Activated CD4-positive, alpha-beta memory T cell treated with anti-CD3 and anti-CD28 coated beads, Interleukin-2, amount 10 ng/mL, durations not matched to agents 7 days and 5 days (primary cell): Measurements from ENCODE around the gene NFATC1. TPM values are rescaled to one million over a fixed set of nuclear protein-coding genes. Genes with fewer than 3 reads are reported as not detected.
A peak's percentile ranks its signal among the peaks of the same experiment; 100 is the strongest.

Source experiments
- CTCF ChIA-PET: fragments of 350-600 bp; sonication (Branson Sonifier 250); formaldehyde crosslinking; loops from one replicate; lab custom pipeline; 2021; ENCODE audit warnings: antibody characterized with exemption, inconsistent platforms; lab: Charles Lee
- POLR2A ChIA-PET: fragments of 350-600 bp; sonication (Branson Sonifier 250); formaldehyde crosslinking; loops from one replicate; lab custom pipeline; 2021; ENCODE audit warnings: antibody characterized with exemption; lab: Charles Lee
- DNase-seq: peaks from one replicate; pipeline ENCODE4 v3.0.0-alpha.2; 2020
- H3K27ac Mint-ChIP-seq: one replicate; pipeline ENCODE4 v1.8.0; 2021; ENCODE audit warnings: mild to moderate bottlenecking, mixed read lengths
- H3K27me3 Mint-ChIP-seq: one replicate; pipeline ENCODE4 v1.8.0; 2021; ENCODE audit warnings: mixed read lengths
- H3K36me3 Mint-ChIP-seq: one replicate; pipeline ENCODE4 v1.8.0; 2021; ENCODE audit warnings: low read depth, mixed read lengths
- H3K4me1 Mint-ChIP-seq: one replicate; pipeline ENCODE4 v1.8.0; 2021; ENCODE audit warnings: mixed read lengths
- H3K4me3 Mint-ChIP-seq: one replicate; pipeline ENCODE4 v1.8.0; 2021; ENCODE audit warnings: mild to moderate bottlenecking, mixed read lengths
- H3K9me3 Mint-ChIP-seq: one replicate; pipeline ENCODE4 v1.8.0; 2021; ENCODE audit warnings: mixed read lengths
- total RNA-seq, 2 experiments: library from RNA; stranded (reverse); gene quantifications; one replicate each; pipeline ENCODE4 v1.2.3, GENCODE V29; 2021

Gene NFATC1
- total RNA-seq, 2 experiments from 2014 or later: 43.8 to 44.5 TPM

- peak overlapping the region; percentile 98 for H3K27ac Mint-ChIP-seq
Observed at GRCh38 chr18:79397247-79397829, 1.6 kb downstream of the NFATC1 start.

GRCh38 chr18:79397830-79398761 lies 2.4 kb downstream of the NFATC1 start:
- Mint-ChIP-seq H3K9me3 (no peaks in the 10 kb centered on the region), H3K27ac (peak overlapping the region; percentile 98), H3K36me3 (peaks cover 20% of the 10 kb centered on the region), H3K4me3 (peak overlapping the region; percentile 84), H3K27me3 (peaks cover 7% of the 10 kb centered on the region), H3K4me1 (peaks cover 35% of the 10 kb centered on the region)
- POLR2A ChIA-PET: interaction anchor here (1.2 to 4.5 kb wide), 7 partner anchors 9 to 282 kb away, joined by 3 to 39 read pairs (median 3); no protein-coding TSS in a partner anchor
- no peak for DNase-seq
- CTCF ChIA-PET: interaction anchor here (1.2 to 2.8 kb wide), 4 partner anchors 17 to 246 kb away, joined by 5 to 15 read pairs (median 6); no protein-coding TSS in a partner anchor

More at GRCh38 chr18:79397247-79397829, 1.6 kb downstream of the NFATC1 start:
- Mint-ChIP-seq H3K9me3 (no peaks in the 10 kb centered on the region), H3K4me3 (peak overlapping the region; percentile 84), H3K27me3 (peaks cover 14% of the 10 kb centered on the region), H3K36me3 (peaks cover 13% of the 10 kb centered on the region), H3K4me1 (peaks cover 33% of the 10 kb centered on the region)
- ChIA-PET CTCF (interaction anchor here (1.2 to 2.8 kb wide), 5 partner anchors 8 to 247 kb away, joined by 3 to 15 read pairs (median 5); no protein-coding TSS in a partner anchor), POLR2A (interaction anchor here (0.8 to 4.5 kb wide), 6 partner anchors 9 to 133 kb away, joined by 3 to 39 read pairs (median 5); no protein-coding TSS in a partner anchor)
- no peak for DNase-seq

- peaks cover 2% of the 10 kb centered on the region for H3K27me3 Mint-ChIP-seq
- peaks cover 28% of the 10 kb centered on the region for H3K36me3 Mint-ChIP-seq
- H3K27ac Mint-ChIP-seq: peak overlapping the region; percentile 98
- CTCF ChIA-PET: interaction anchor here (1.8 kb wide), 1 partner anchor 127 kb away, joined by 5 read pairs; no protein-coding TSS in a partner anchor
- peak overlapping the region; percentile 84 for H3K4me3 Mint-ChIP-seq
- POLR2A ChIA-PET: interaction anchor here (0.6 to 4.5 kb wide), 5 partner anchors 7 to 331 kb away, joined by 3 to 39 read pairs (median 3); partner anchors contain the start of gene ATP9B
- peaks cover 43% of the 10 kb centered on the region for H3K4me1 Mint-ChIP-seq
- DNase-seq: peak; percentile 39
- no peaks in the 10 kb centered on the region for H3K9me3 Mint-ChIP-seq
Observed at GRCh38 chr18:79399275-79400081, 3.7 kb downstream of the NFATC1 start.

GRCh38 chr18:79400091-79400590 lies 4.4 kb downstream of the NFATC1 start:
- no peaks in the 10 kb centered on the region for H3K9me3 Mint-ChIP-seq
- peaks cover 31% of the 10 kb centered on the region for H3K36me3 Mint-ChIP-seq
- POLR2A ChIA-PET: interaction anchor here (3.9 kb wide), 1 partner anchor 123 kb away, joined by 20 read pairs; no protein-coding TSS in a partner anchor

GRCh38 chr18:79400591-79401381 lies 5.1 kb downstream of the NFATC1 start:
- peak; percentile 47 for DNase-seq
- H3K27ac Mint-ChIP-seq: peak overlapping the region; percentile 93
- POLR2A ChIA-PET: interaction anchor here (2.1 to 3.9 kb wide), 2 partner anchors 116 to 123 kb away, joined by 6 to 20 read pairs; no protein-coding TSS in a partner anchor
- CTCF ChIA-PET: no interaction called here
- H3K9me3 Mint-ChIP-seq: no peaks in the 10 kb centered on the region
- peaks cover 32% of the 10 kb centered on the region for H3K36me3 Mint-ChIP-seq
- no peaks in the 10 kb centered on the region for H3K27me3 Mint-ChIP-seq
- peaks cover 54% of the 10 kb centered on the region for H3K4me1 Mint-ChIP-seq
- peak overlapping the region; percentile 80 for H3K4me3 Mint-ChIP-seq

More at GRCh38 chr18:79400091-79400590, 4.4 kb downstream of the NFATC1 start:
- H3K27ac Mint-ChIP-seq: no peak overlapping the region
- H3K4me3 Mint-ChIP-seq: peak overlapping the region; percentile 52
- peaks cover 48% of the 10 kb centered on the region for H3K4me1 Mint-ChIP-seq
- CTCF ChIA-PET: no interaction called here
- H3K27me3 Mint-ChIP-seq: no peaks in the 10 kb centered on the region
- DNase-seq: peak; percentile 79

GRCh38 chr18:79401494-79402208 lies 5.9 kb downstream of the NFATC1 start:
- Mint-ChIP-seq H3K9me3 (no peaks in the 10 kb centered on the region), H3K27me3 (no peaks in the 10 kb centered on the region), H3K4me3 (peak overlapping the region; percentile 80), H3K36me3 (peaks cover 38% of the 10 kb centered on the region), H3K27ac (peak overlapping the region; percentile 93), H3K4me1 (peaks cover 63% of the 10 kb centered on the region)
- ChIA-PET POLR2A (interaction anchor here (2.1 to 3.9 kb wide), 2 partner anchors 115 to 122 kb away, joined by 6 to 20 read pairs; no protein-coding TSS in a partner anchor), CTCF (no interaction called here)
- DNase-seq: peak; percentile 33

GRCh38 chr18:79402209-79402576 lies 6.5 kb downstream of the NFATC1 start:
- peaks cover 63% of the 10 kb centered on the region for H3K4me1 Mint-ChIP-seq
- no peaks in the 10 kb centered on the region for H3K9me3 Mint-ChIP-seq
- H3K27ac Mint-ChIP-seq: peak overlapping the region; percentile 93
- ChIA-PET CTCF (no interaction called here), POLR2A (interaction anchor here (2.1 to 3.9 kb wide), 2 partner anchors 115 to 121 kb away, joined by 6 to 20 read pairs; no protein-coding TSS in a partner anchor)
- no peak for DNase-seq
- H3K27me3 Mint-ChIP-seq: no peaks in the 10 kb centered on the region
- H3K4me3 Mint-ChIP-seq: peak overlapping the region; percentile 80
- peaks cover 38% of the 10 kb centered on the region for H3K36me3 Mint-ChIP-seq

GRCh38 chr18:79402977-79403722 lies 7.4 kb downstream of the NFATC1 start:
- Mint-ChIP-seq H3K27ac (peak overlapping the region; percentile 93), H3K4me3 (peak overlapping the region; percentile 80), H3K27me3 (no peaks in the 10 kb centered on the region), H3K4me1 (peaks cover 65% of the 10 kb centered on the region), H3K9me3 (no peaks in the 10 kb centered on the region), H3K36me3 (peaks cover 43% of the 10 kb centered on the region)
- DNase-seq: peak; percentile 42
- ChIA-PET POLR2A (interaction anchor here (0.9 to 3.9 kb wide), 7 partner anchors 10 to 335 kb away, joined by 3 to 28 read pairs (median 5); no protein-coding TSS in a partner anchor), CTCF (no interaction called here)

GRCh38 chr18:79403723-79404566 lies 8.2 kb downstream of the NFATC1 start:
- Mint-ChIP-seq H3K27me3 (no peaks in the 10 kb centered on the region), H3K9me3 (no peaks in the 10 kb centered on the region), H3K4me3 (peak overlapping the region; percentile 80), H3K4me1 (peaks cover 60% of the 10 kb centered on the region), H3K36me3 (peaks cover 41% of the 10 kb centered on the region), H3K27ac (peak overlapping the region; percentile 93)
- ChIA-PET POLR2A (interaction anchor here (0.9 to 3.9 kb wide), 8 partner anchors 10 to 336 kb away, joined by 3 to 40 read pairs (median 4); no protein-coding TSS in a partner anchor), CTCF (interaction anchor here (2.2 kb wide), 1 partner anchor 119 kb away, joined by 8 read pairs; no protein-coding TSS in a partner anchor)
- no peak for DNase-seq
